Gastroesophageal sphincter (tissue), 3 donors: ENCODE data around the gene GUSB.
A peak's percentile ranks its signal among the peaks of the same experiment; 100 is the strongest.

Source experiments
- EP300 ChIP-seq: sonication (generic); formaldehyde crosslinking; IDR thresholded peaks from one replicate; pipeline ENCODE4 v1.6.1; 2017; ENCODE audit warnings: antibody characterized with exemption, mild to moderate bottlenecking
- POLR2A ChIP-seq, 2 donors: fragments of 450-650 bp; IDR thresholded peaks; one replicate each; pipeline ENCODE4 v1.6.1; 2017; ENCODE audit warnings: antibody characterized with exemption in 2 of 2, mild to moderate bottlenecking in 2 of 2, moderate library complexity in 1 of 2
- POLR2AphosphoS5 ChIP-seq: sonication (generic); formaldehyde crosslinking; IDR thresholded peaks from one replicate; pipeline ENCODE4 v1.6.1; 2017; ENCODE audit warnings: antibody characterized with exemption
- TF ChIP-seq, protein P1 (sequence below), 4 experiments: fragments of 200-600 bp in 2 of 4; fragments of 450-650 bp in 2 of 4; sonication (generic) in 1 of 4; IDR thresholded peaks; one replicate each; pipeline ENCODE4 v1.5.1; 2017 to 2019; ENCODE audit warnings: antibody characterized with exemption in 4 of 4, mild to moderate bottlenecking in 2 of 4, moderate library complexity in 2 of 4

DNA sequence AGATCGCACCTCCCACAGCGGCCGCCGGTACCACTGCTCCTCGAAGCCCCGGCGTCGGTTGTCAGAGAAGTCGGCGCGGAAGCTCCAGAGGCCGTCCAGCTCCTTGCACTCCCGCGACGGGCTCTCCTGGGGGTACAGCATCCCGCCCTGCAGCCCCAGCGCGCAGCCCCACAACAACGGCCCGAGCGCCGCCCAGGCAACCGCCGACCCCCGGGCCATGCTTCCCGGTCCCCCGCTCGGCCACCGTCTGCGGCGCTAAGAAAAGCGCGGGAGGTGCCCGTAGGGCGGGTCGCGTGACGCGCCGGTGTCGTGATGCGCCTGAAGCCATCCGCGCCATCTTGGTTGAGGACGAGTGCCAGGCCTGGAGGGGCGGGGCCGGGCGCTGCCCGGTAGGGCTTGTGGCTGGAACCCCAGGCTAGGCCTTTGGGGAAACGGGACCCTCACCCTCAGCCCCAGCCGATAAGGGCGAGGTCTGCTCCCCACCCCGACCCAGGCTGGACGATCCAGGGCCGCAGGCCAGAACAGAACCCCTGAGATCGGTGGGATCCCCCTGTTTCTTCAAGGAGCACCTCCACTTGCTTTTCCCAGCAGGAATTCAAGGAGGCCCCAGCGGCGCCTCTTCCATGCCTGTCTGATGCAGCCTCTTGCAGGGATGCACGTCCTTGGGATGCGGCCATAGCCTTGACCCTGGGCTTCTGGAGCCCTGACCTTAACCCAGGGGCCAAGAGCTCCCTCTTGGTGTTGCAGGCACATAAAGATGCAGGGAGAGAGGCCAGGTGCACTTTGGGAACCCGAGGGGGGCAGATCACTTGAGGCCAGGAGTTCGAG lies at the start of gene GUSB:
- TF ChIP-seq POLR2A (IDR thresholded peaks at IDR 0.05) = peak; percentile 72 to 74
- TF ChIP-seq POLR2AphosphoS5 = peak; percentile 88
- no peak for TF ChIP-seq EP300
- TF ChIP-seq, protein P1, sequence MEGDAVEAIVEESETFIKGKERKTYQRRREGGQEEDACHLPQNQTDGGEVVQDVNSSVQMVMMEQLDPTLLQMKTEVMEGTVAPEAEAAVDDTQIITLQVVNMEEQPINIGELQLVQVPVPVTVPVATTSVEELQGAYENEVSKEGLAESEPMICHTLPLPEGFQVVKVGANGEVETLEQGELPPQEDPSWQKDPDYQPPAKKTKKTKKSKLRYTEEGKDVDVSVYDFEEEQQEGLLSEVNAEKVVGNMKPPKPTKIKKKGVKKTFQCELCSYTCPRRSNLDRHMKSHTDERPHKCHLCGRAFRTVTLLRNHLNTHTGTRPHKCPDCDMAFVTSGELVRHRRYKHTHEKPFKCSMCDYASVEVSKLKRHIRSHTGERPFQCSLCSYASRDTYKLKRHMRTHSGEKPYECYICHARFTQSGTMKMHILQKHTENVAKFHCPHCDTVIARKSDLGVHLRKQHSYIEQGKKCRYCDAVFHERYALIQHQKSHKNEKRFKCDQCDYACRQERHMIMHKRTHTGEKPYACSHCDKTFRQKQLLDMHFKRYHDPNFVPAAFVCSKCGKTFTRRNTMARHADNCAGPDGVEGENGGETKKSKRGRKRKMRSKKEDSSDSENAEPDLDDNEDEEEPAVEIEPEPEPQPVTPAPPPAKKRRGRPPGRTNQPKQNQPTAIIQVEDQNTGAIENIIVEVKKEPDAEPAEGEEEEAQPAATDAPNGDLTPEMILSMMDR (IDR thresholded peaks at IDR 0.05) = peak in 2 of 4 experiments; percentile 9 to 19
